H1 (cell line): ENCODE results near the gene EPB41L2. TPM values are rescaled to one million over a fixed set of nuclear protein-coding genes. Genes with fewer than 3 reads are reported as not detected.

ENCODE experiments used
- CTCF ChIA-PET: fragments of 300-600 bp; sonication (Branson Sonifier 250); formaldehyde crosslinking; loops from one replicate; lab custom pipeline; 2021; ENCODE audit not compliant: partially characterized antibody; lab: Charles Lee
- POLR2A ChIA-PET: fragments of 300-600 bp; sonication (Branson Sonifier 250); formaldehyde crosslinking; loops from one replicate; lab custom pipeline; 2021; ENCODE audit warnings: inconsistent platforms; ENCODE audit not compliant: partially characterized antibody; lab: Charles Lee
- DNase-seq, 2 experiments: peaks; one replicate each; pipeline versions ENCODE4 v3.0.0 to v3.0.0-alpha.2; 2010 to 2022; ENCODE audit warnings: low spot score in 2 of 2, low read depth in 1 of 2, mixed read lengths in 1 of 2
- FAIRE-seq: peaks from 2 replicates; lab custom pipeline; 2011; peaks lifted over from hg19 to GRCh38; lab: Jason Lieb, UNC
- H2AFZ ChIP-seq: 2 replicates; pipeline ENCODE4 v1.8.1; 2012; ENCODE audit warnings: low read length, inconsistent platforms
- H2AK5ac ChIP-seq: 2 replicates; pipeline ENCODE4 v1.6.1; 2013; ENCODE audit warnings: low read depth, low read length
- H2BK120ac ChIP-seq: replicated peaks from 2 replicates; pipeline ENCODE3; 2013; ENCODE audit warnings: low read depth, low read length, inconsistent platforms
- H2BK12ac ChIP-seq: 2 replicates; pipeline ENCODE4 v1.6.1; 2013; ENCODE audit warnings: low read depth, low read length
- H2BK15ac ChIP-seq: 2 replicates; pipeline ENCODE4 v1.6.1; 2013; ENCODE audit warnings: low read length
- H2BK20ac ChIP-seq: 2 replicates; pipeline ENCODE4 v1.6.1; 2013; ENCODE audit warnings: low read length
- H2BK5ac ChIP-seq: 2 replicates; pipeline ENCODE4 v1.6.1; 2013; ENCODE audit warnings: low read depth, low read length
- H3K14ac ChIP-seq: 2 replicates; pipeline ENCODE4 v1.6.1; 2013; ENCODE audit warnings: inconsistent platforms; ENCODE audit not compliant: insufficient read length
- H3K18ac ChIP-seq: 2 replicates; pipeline ENCODE4 v1.6.1; 2013; ENCODE audit warnings: low read length; ENCODE audit errors: extremely low read depth
- H3K23ac ChIP-seq: 2 replicates; pipeline ENCODE4 v1.6.1; 2013; ENCODE audit warnings: inconsistent platforms; ENCODE audit not compliant: insufficient read length
- H3K23me2 ChIP-seq: 2 replicates; pipeline ENCODE4 v1.6.1; 2013; ENCODE audit warnings: low read depth, low read length
- H3K27ac ChIP-seq: 2 replicates; pipeline ENCODE4 v1.6.1; 2011; ENCODE audit warnings: low read depth, low read length, inconsistent platforms
- H3K27me3 ChIP-seq, 4 experiments: replicated peaks in 1 of 4; 1 replicate in 1 of 4; 2 replicates in 3 of 4; pipeline versions ENCODE4 v1.6.1 to v1.8.1; 2011 to 2013; ENCODE audit warnings: low read length in 3 of 4, mild to moderate bottlenecking in 3 of 4, inconsistent platforms in 2 of 4, mixed read lengths in 2 of 4, moderate library complexity in 1 of 4; ENCODE audit not compliant: control insufficient read depth in 3 of 4, insufficient read depth in 3 of 4; ENCODE audit errors: extremely low read depth in 1 of 4
- H3K36me3 ChIP-seq, 4 experiments: 2 replicates each; pipeline versions ENCODE4 v1.6.1 to v1.8.1; 2011 to 2013; ENCODE audit warnings: mild to moderate bottlenecking in 4 of 4, low read length in 3 of 4, moderate library complexity in 2 of 4, control low read depth in 1 of 4, inconsistent platforms in 1 of 4; ENCODE audit not compliant: insufficient read depth in 4 of 4, control insufficient read depth in 2 of 4
- H3K4ac ChIP-seq: replicated peaks from 2 replicates; pipeline ENCODE3; 2013; ENCODE audit warnings: low read length, low read depth, mixed read lengths, inconsistent platforms; ENCODE audit not compliant: insufficient read length
- H3K4me1 ChIP-seq, 4 experiments: replicated peaks in 1 of 4; 1 replicate in 1 of 4; 2 replicates in 3 of 4; pipeline versions ENCODE4 v1.6.1 to v1.8.1; 2011 to 2013; ENCODE audit warnings: low read length in 3 of 4, inconsistent platforms in 2 of 4, mixed read lengths in 1 of 4; ENCODE audit not compliant: insufficient read depth in 4 of 4, control insufficient read depth in 3 of 4
- H3K4me2 ChIP-seq, 2 experiments: 2 replicates each; pipeline versions ENCODE4 v1.6.1 to v1.8.1; 2011 to 2013; ENCODE audit warnings: low read depth in 2 of 2, low read length in 2 of 2, control low read depth in 1 of 2, inconsistent platforms in 1 of 2, mild to moderate bottlenecking in 1 of 2; ENCODE audit not compliant: insufficient read depth in 1 of 2
- H3K4me3 ChIP-seq, 4 experiments: fragments of 200-600, 300-600 bp in 1 of 4; sonication (generic), shearing (Covaris generic), sonication (Bioruptor Twin) in 1 of 4; 2 replicates each; pipeline versions ENCODE4 v1.5.1 to v1.8.1; 2011 to 2016; ENCODE audit warnings: low read length in 4 of 4, low read depth in 3 of 4, control low read depth in 2 of 4, inconsistent platforms in 2 of 4, mild to moderate bottlenecking in 2 of 4, mixed read lengths in 1 of 4, moderate library complexity in 1 of 4; ENCODE audit not compliant: insufficient read depth in 2 of 4; ENCODE audit errors: extremely low read depth in 1 of 4
- H3K56ac ChIP-seq: replicated peaks from 2 replicates; pipeline ENCODE3; 2013; ENCODE audit warnings: low read depth, mild to moderate bottlenecking, mixed read lengths, low read length, inconsistent platforms; ENCODE audit not compliant: insufficient read length
- H3K79me1 ChIP-seq: 2 replicates; pipeline ENCODE4 v1.6.1; 2013; ENCODE audit warnings: low read depth, low read length, control low read depth
- H3K79me2 ChIP-seq, 2 experiments: 2 replicates each; pipeline versions ENCODE4 v1.6.1 to v1.8.1; 2012 to 2013; ENCODE audit warnings: low read length in 2 of 2, mild to moderate bottlenecking in 2 of 2, inconsistent platforms in 1 of 2; ENCODE audit not compliant: insufficient read depth in 2 of 2, control insufficient read depth in 1 of 2
- H3K9ac ChIP-seq, 4 experiments: replicated peaks in 1 of 4; 1 replicate in 1 of 4; 2 replicates in 3 of 4; pipeline versions ENCODE4 v1.6.1 to v1.8.1; 2011 to 2013; ENCODE audit warnings: low read depth in 3 of 4, low read length in 3 of 4, control low read depth in 2 of 4, mild to moderate bottlenecking in 2 of 4, moderate library complexity in 2 of 4, inconsistent platforms in 1 of 4; ENCODE audit errors: extremely low read depth in 1 of 4
- H3K9me3 ChIP-seq, 2 experiments: 2 replicates each; pipeline versions ENCODE4 v1.6.1 to v1.8.1; 2012 to 2013; ENCODE audit warnings: mild to moderate bottlenecking in 2 of 2, moderate library complexity in 2 of 2, control low read depth in 1 of 2, inconsistent platforms in 1 of 2, low read depth in 1 of 2, low read length in 1 of 2, mixed read lengths in 1 of 2; ENCODE audit not compliant: insufficient read depth in 2 of 2
- H4K20me1 ChIP-seq, 2 experiments: replicated peaks in 1 of 2; 2 replicates each; pipeline versions ENCODE3 to v1.8.1; 2011 to 2013; ENCODE audit warnings: inconsistent platforms in 2 of 2, low read length in 2 of 2, mild to moderate bottlenecking in 1 of 2; ENCODE audit not compliant: insufficient read depth in 2 of 2, control insufficient read depth in 1 of 2
- H4K5ac ChIP-seq: 2 replicates; pipeline ENCODE4 v1.6.1; 2013; ENCODE audit warnings: low read length, low read depth, mixed read lengths, inconsistent platforms; ENCODE audit not compliant: insufficient read length
- H4K8ac ChIP-seq: 2 replicates; pipeline ENCODE4 v1.8.0; 2013; ENCODE audit warnings: mild to moderate bottlenecking, moderate library complexity, low read length, inconsistent platforms; ENCODE audit not compliant: insufficient read depth; ENCODE audit errors: extremely low read depth
- H4K91ac ChIP-seq: replicated peaks from 2 replicates; pipeline ENCODE3; 2013; ENCODE audit warnings: low read length, mixed read lengths, inconsistent platforms; ENCODE audit not compliant: insufficient read length
- ASH2L ChIP-seq: fragments of 200-600, 300-600 bp; sonication (generic); IDR thresholded peaks from one replicate; pipeline ENCODE4 v1.7.1; 2017; ENCODE audit warnings: low read length
- CBX8 ChIP-seq: fragments of 300-800, 300-1000 bp; sonication (generic); IDR thresholded peaks from 2 replicates; pipeline ENCODE4 v1.7.1; 2016; ENCODE audit warnings: low read depth, low read length, borderline replicate concordance
- HDAC2 ChIP-seq, 2 experiments: fragments of 300-600 bp in 1 of 2; sonication (generic) in 1 of 2; IDR thresholded peaks; 2 replicates each; pipeline ENCODE4 v1.6.1; 2011 to 2012; ENCODE audit warnings: low read depth in 2 of 2, low read length in 2 of 2, mild to moderate bottlenecking in 2 of 2, moderate library complexity in 2 of 2, borderline replicate concordance in 1 of 2, inconsistent platforms in 1 of 2
- POU5F1 ChIP-seq: IDR thresholded peaks from 2 replicates; pipeline ENCODE4 v1.6.1; 2011; ENCODE audit warnings: low read depth, mild to moderate bottlenecking, low read length, moderate library complexity
- RNF2 ChIP-seq: fragments of 200-900, 300-1000 bp; sonication (generic); IDR thresholded peaks from 2 replicates; pipeline ENCODE4 v1.7.1; 2016; ENCODE audit warnings: borderline replicate concordance, low read depth, mild to moderate bottlenecking, antibody characterized with exemption, low read length; ENCODE audit not compliant: poor library complexity, severe bottlenecking; ENCODE audit errors: missing control alignments
- WGBS, 2 experiments: shearing (Covaris generic) in 1 of 2; methylation state at CpG; one replicate each; pipeline versions ENCODE4 v1.1.6 to v1.1.7; 2013 to 2015; ENCODE audit warnings: low lambda C conversion rate in 2 of 2, mixed read lengths in 2 of 2, inconsistent platforms in 1 of 2, low coverage in 1 of 2, missing lambda C conversion rate in 1 of 2; ENCODE audit not compliant: insufficient replicate concordance in 2 of 2, insufficient coverage in 1 of 2, insufficient read length in 1 of 2; ENCODE audit errors: extremely low coverage in 1 of 2, missing lambda C conversion rate in 1 of 2; 5-methylcytosine and 5-hydroxymethylcytosine counted together
- polyA plus RNA-seq, 7 experiments: library from polyadenylated mRNA; depleted of rRNA in 3 of 7; stranded (reverse) in 5 of 7; unstranded in 2 of 7; fragments of >200 nt in 5 of 7; fragments of 200-250 nt in 2 of 7; gene quantifications; 1 replicate in 5 of 7; 2 replicates in 1 of 7; 4 replicates in 1 of 7; pipeline versions ENCODE4 v1.2.1 to v1.2.3, GENCODE V29; 2011 to 2013; ENCODE audit warnings: missing spikeins in 2 of 7, mixed read lengths in 2 of 7
- total RNA-seq: library from RNA; stranded (reverse); fragmentation: NEBNext Ultra II Directional; extraction: Animal tissue kit (Norgen Biotek cat#: 25700); gene quantifications from 2 replicates; pipeline ENCODE4 v1.2.1, GENCODE V29; 2021

The EPB41L2 gene
- total and polyA plus RNA-seq, 2 of the 8 experiments (the other 6 are each of a cell fraction or from before 2014, with no cell fraction given), result 22.5 to 123 TPM

DNA sequence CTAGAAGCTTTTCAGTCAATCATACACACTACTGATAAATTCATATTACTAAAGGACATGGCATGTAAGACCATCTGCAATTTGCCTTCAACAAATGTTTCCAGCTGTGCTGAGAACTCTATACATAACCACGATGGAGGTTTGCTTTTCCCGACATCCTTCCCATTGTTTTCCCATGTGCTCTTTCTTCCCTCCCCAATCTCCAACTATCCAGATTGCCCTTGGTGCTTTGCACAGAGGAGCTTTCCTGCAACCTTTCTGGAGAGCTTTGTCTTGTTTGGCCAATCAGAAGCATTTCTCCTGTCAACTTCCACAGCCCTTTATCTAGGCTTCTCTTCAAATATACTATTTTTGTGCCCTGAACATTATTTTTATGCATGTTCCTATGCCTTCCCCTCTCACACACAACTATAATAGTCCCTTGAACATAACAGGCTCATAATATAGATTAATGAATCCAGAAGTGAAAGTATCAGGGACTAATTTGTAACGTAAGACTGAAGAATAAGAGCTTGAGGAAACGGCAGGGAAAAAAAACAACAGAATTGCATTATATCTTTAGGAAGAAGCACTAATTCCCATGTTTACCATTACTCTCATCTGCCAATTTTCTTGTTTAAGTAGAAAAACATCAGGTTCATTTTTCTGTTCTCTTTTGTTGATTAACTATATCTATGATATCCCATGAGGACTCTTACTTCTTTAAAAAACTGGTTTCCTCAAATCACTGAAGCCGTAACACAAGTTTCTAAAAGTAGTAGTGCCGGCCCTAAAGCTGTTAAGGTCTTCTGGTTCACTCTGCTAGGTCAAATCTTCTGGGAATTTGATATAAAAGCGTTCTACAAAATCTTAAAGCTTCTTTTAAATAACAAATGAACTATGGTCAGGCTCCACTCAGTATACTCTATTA is 215.8 kb downstream of the EPB41L2 start:
- no peaks in the 10 kb centered on the region; a peak in 2 of 8 replicates for H3K36me3 ChIP-seq
- H3K23me2 ChIP-seq, result no peaks in the 10 kb centered on the region; the same call in 1 of the 2 replicates
- H2AFZ ChIP-seq, result no peak overlapping the region
- H2BK12ac ChIP-seq, result no peak overlapping the region
- no peaks in the 10 kb centered on the region for H3K27me3 ChIP-seq
- H3K9me3 ChIP-seq, result no peaks in the 10 kb centered on the region
- DNase-seq, result no peak
- WGBS, 2 experiments, result 88% methylated on average over 7 of the region's 7 CpGs; no CpG with 5 or more reads in 1 of the 2 experiments
- H3K4me2 ChIP-seq, result no peak overlapping the region
- no peak overlapping the region for H4K8ac ChIP-seq
- no peak overlapping the region for H4K5ac ChIP-seq
- H3K4ac ChIP-seq, result no peak overlapping the region
- H3K79me1 ChIP-seq, result no peaks in the 10 kb centered on the region
- no peak overlapping the region for H4K91ac ChIP-seq
- H2BK20ac ChIP-seq, result no peak overlapping the region
- TF ChIP-seq HDAC2 (IDR thresholded peaks at IDR 0.05; ENCODE audit: borderline replicate concordance in 1 of 2, low read depth in 2 of 2, low read length in 2 of 2), result no peak
- no peak for TF ChIP-seq CBX8
- no peak for TF ChIP-seq RNF2
- TF ChIP-seq ASH2L, result no peak
- TF ChIP-seq POU5F1, result no peak
- no peak overlapping the region for H3K18ac ChIP-seq
- no peak overlapping the region for H2AK5ac ChIP-seq
- H3K4me1 ChIP-seq, result peaks cover 0 to 5% (median under 1%) of the 10 kb centered on the region in 4 experiments; a peak in 4 of 7 replicates
- H2BK15ac ChIP-seq, result no peak overlapping the region
- H3K4me3 ChIP-seq, result no peak overlapping the region
- H4K20me1 ChIP-seq, result no peaks in the 10 kb centered on the region
- H2BK5ac ChIP-seq, result no peak overlapping the region
- no peak for FAIRE-seq
- no peak overlapping the region for H3K23ac ChIP-seq
- no peaks in the 10 kb centered on the region for H3K79me2 ChIP-seq
- ChIA-PET POLR2A (no interaction called here), CTCF (interaction anchor here (0.7 to 4.3 kb wide), 10 partner anchors 9 to 706 kb away, joined by 3 to 20 read pairs (median 3); no protein-coding TSS in a partner anchor)
- H3K9ac ChIP-seq, result no peak overlapping the region
- no peak overlapping the region for H3K56ac ChIP-seq
- H3K27ac ChIP-seq, result no peak overlapping the region
- no peak overlapping the region for H3K14ac ChIP-seq
- no peak overlapping the region for H2BK120ac ChIP-seq
